SH-SY5Y (cell line): ENCODE measurements around the gene FOXP1.

Source experiments
- GATA2 ChIP-seq: IDR thresholded peaks from 2 replicates; pipeline ENCODE4 v1.6.1; 2011; ENCODE audit warnings: mild to moderate bottlenecking, low read depth, low read length
- GATA3 ChIP-seq: IDR thresholded peaks from 2 replicates; pipeline ENCODE4 v1.6.1; 2011; ENCODE audit warnings: low read depth, mild to moderate bottlenecking, low read length, moderate library complexity

GRCh38 chr3:71001303-71001830 is 582.2 kb downstream of the FOXP1 start:
- TF ChIP-seq GATA2 = no peak
- no peak for TF ChIP-seq GATA3
